ENCODE results near the gene TTC4. TPM values are rescaled to one million over a fixed set of nuclear protein-coding genes. Genes with fewer than 3 reads are reported as not detected.
A peak's percentile ranks its signal among the peaks of the same experiment; 100 is the strongest.
"Not testable (repeated sequence)": the region's sequence is repeated elsewhere in the genome, so short reads cannot be mapped to it uniquely, and the experiment has no call there.

Gene TTC4
- total RNA-seq, 1 donor from 2014 or later = 23.9 TPM

GRCh38 chr1:54745864-54746263 lies 30.2 kb downstream of the TTC4 start:
- no peak for DNase-seq (ENCODE audit: extremely low read depth, low read depth, low spot score)

GRCh38 chr1:54748094-54748835 lies 32.6 kb downstream of the TTC4 start:
- no peak for DNase-seq (ENCODE audit: extremely low read depth, low read depth, low spot score)

DNA sequence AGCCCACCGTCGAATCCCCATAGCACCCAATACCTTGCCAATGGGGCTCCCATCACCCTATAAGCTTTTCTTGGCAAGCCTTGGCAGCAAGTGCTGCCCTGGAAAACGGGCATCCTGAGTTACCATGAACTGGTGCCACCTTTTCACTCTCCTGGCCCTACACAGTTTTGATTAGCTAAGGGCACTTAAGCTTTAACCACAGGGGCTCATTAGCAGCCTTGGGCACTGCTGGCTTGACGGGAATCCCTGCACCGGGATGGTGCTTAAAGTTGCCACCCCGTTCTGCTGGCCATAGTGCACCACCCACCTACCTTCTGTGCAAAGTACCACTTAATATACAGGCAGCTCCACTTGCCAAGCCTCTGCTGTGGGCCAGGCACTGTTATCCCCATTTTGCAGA lies 34.9 kb downstream of the TTC4 start:
- no peak for DNase-seq (ENCODE audit: extremely low read depth, low read depth, low spot score)

- no peak for DNase-seq (ENCODE audit: extremely low read depth, low read depth, low spot score)
Observed at GRCh38 chr1:54751426-54751825, 35.8 kb downstream of the TTC4 start.

DNA sequence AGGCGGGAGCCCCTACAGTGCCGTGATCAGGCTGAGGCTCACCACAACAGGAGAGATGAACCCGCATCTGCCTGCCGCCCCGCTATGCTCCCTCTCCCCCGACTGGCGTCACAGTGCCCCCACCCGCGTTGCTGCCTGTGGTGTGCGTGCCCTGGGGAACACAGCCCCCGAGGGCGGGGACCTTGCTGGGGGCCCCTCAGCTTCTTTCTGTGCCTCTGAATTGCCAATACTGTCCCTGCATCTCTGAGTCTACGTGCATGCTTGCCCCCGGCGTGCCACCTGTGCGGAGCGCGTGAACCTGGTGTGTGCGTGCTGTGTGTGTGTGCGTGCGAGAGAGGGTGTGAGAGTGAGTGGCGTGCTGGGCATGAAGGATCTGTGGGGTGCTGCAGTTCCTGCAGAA lies 38.4 kb downstream of the TTC4 start:
- DNase-seq (ENCODE audit: extremely low read depth, low read depth, low spot score) = no peak

DNA sequence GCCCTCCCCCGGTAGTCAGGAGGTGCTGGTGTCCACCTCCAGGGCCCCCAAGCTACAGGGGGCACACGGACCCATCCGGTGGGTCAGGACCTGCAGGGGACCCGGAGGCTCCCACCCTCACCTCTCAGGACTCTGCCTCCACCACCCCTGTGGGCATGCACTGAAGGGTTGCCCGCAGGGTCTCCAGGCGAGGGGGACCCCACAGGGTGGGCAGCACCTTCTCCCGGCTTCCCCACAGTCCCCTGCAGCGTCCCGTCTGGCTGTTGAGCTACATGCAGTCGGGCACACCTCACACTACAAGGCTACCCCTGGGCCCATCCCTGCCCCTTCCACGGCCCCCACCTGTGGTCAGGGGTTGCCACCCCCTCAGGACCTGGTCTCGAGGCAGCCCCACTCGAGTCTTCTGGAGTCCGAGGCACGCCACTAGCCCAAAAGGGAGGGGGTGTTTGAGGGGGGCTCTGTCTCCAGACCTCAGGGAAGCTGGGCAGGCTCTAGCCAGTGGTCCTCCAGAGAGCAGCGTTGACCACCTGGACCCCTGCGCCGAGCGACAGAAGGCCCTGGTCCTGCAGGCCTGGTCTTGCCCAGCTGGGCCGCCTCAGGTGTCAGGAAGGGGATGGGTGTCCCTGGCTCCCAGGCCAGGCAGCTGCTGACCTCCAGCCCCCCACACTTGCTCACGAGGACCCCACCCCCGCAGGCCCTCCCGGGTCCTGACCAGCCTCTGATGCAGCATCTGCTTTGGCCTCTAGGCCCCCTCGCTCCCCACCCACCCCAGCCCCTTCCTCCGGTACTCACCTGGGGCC lies 39.0 kb downstream of the TTC4 start:
- DNase-seq (ENCODE audit: extremely low read depth, low read depth, low spot score) = no peak

- no peak for DNase-seq (ENCODE audit: extremely low read depth, low read depth, low spot score)
Observed at GRCh38 chr1:54757833-54758232, 42.2 kb downstream of the TTC4 start.

DNA sequence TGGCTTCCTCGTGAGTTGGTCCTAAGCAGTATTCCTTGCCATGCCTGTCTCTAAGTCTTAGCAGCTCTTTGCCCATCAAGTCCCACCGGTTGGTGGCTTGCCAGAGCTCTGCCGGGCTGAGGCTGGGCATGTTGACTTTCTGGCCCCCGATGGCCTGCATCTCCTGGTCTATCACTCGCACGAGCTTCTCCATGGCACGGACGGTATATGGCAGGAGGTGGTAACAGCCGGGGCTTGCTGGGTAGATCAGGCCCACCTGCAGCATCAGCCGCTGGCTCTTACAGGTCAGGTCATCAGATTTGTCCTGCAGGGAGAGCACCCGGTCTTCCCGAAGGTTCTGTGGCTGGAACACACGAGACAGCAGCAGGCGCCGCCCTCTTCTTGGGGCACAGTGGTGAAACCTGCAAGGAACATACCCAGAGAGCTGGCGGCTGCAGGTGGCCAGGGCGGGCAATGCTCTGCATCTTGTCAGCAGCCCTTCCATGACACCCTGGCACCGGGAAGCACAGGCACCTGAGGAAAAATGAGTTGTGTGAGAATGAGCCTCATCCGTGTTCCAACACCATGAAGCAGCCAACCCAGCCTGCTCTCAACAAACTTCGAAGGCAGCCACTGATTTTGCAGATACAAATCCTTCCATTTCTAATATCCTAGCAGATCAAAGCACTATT lies 43.2 kb downstream of the TTC4 start:
- no peak for DNase-seq (ENCODE audit: extremely low read depth, low read depth, low spot score)

DNA sequence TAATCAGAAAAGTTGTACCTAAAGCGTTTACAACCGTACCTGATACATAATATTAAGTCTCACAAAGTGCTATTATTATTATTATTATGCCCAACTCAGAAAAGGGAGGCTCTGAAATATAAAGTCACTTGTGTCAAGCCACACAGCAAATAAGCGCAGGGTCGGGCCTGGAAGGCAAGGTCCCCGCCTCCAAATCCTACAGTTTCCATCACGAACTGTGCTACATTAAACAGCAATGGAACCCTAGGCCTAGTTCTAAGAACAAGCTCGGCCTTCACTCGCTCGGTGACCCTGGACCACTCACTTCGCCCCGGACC lies 48.1 kb downstream of the TTC4 start:
- no peak for DNase-seq (ENCODE audit: extremely low read depth, low read depth, low spot score)

DNA sequence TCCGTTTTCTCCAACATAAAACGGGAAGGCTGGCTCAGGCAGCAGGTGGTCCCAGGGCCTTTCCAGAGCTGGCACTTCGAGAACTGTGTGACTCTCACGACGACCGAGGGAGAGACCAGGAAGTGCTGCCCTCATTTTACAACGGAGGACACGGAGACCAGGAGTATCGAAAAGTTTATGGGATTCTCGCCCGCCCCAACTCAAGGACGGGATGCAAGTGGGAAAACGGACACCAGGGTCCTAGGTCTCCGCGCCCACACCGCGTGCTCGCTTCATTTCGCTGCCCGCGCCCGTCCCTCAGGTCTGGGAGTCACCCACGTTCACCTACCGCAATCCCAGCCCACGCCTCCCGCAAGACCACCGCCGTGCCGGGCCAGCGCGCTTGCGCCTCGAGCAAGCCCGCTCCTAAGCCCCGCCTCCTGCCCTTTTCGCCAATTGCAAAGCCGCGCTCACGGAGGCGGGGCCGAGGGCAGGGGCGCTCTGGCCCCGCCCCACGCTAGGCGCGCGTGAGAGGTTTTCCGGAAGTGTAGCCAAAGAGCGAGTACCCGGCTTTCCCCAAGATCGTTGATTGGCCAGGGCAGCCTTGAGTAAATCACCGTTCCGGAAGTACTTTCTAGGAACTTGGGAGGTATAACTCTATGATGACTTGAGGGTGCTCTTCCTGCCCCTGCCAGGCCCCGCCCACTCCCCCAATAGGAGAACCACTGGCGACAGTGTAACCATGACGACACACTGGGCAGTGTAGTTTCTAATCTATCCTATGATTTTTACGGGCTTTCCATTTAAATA lies 48.7 kb downstream of the TTC4 start, which contains the start of gene PARS2:
Gene PARS2, minus strand, starts transcription at position 391 of the 789 bp plus-strand sequence. CDS start 5,362 bp downstream, outside the sequence.
- DNase-seq (ENCODE audit: extremely low read depth, low read depth, low spot score) = peak; percentile 98

GRCh38 chr1:54764922-54765561 lies 49.4 kb downstream of the TTC4 start:
- no peak for DNase-seq (ENCODE audit: extremely low read depth, low read depth, low spot score)

DNA sequence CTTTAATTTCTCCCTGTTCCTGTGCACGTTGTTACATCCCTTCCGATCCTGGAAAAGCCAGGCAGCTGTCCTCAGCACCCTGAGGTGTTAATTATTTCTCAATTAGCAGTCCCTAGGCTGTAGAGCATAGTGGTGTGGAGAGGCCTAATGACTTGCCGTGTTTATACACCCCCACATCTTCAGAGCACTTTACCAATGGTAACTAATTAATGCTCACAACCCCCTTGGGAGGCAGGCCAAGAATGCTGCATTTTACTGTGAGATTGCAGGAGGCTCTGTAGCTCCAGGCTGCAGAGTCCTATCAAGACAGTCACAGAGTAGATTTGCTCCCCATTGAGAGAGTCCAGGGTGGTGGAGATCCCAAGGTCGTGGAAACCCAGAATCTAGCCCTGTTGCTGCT lies 51.1 kb downstream of the TTC4 start:
- DNase-seq (ENCODE audit: extremely low read depth, low read depth, low spot score) = no peak

- DNase-seq (ENCODE audit: extremely low read depth, low read depth, low spot score) = no peak
Observed at GRCh38 chr1:54767526-54767925, 51.9 kb downstream of the TTC4 start.

- no peak for DNase-seq (ENCODE audit: extremely low read depth, low read depth, low spot score)
Observed at GRCh38 chr1:54768093-54768492, 52.4 kb downstream of the TTC4 start.

- no peak for DNase-seq (ENCODE audit: extremely low read depth, low read depth, low spot score)
Observed at GRCh38 chr1:54772951-54773350, 57.3 kb downstream of the TTC4 start.

GRCh38 chr1:54774820-54775498 lies 59.3 kb downstream of the TTC4 start:
- DNase-seq (ENCODE audit: extremely low read depth, low read depth, low spot score) = no peak

DNA sequence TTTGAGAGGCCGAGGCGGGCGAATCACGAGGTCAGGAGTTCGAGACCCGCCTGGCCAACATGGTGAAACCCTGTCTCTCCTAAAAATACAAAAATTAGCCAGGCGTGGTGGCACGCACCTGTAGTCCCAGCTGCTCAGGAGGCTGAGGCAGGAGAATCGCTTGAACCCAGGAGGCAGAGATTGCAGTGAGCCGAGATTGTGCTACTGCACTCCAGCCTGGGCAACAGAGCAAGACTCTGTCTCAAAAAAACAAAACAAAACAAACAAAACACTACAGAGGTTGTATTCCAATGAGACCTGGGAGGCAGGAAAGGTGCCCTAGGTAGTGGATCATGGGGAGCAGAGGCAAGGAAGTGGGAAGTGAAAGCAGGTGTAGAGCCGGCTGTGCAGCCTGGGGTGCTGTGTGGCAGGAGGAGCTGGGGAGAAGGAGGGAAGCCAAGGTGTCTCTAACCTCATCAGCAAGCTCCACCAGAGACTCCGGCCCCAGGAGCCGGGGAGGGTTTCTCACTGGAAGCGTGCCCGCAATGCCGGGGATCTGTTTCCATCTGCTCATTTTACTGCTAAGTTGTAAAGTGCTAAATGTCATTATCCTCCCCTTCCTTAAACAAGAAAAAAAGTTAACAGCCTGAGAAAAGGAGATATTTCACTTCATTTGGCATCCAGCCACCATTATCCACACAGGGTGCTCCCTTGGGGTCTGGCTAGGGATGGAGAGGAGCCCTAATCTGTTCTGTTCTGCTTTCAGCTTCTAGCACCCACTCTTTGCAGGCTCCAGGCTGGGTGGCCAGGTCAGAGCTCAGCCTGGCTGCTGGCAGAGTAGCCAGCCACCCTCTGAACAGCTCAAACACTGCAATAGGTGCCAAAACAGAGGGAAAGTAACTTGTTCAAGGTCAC lies 60.4 kb downstream of the TTC4 start:
- not testable (repeated sequence) for DNase-seq (ENCODE audit: extremely low read depth, low read depth, low spot score)

GRCh38 chr1:54777011-54777410 lies 61.4 kb downstream of the TTC4 start:
- no peak for DNase-seq (ENCODE audit: extremely low read depth, low read depth, low spot score)

- DNase-seq (ENCODE audit: extremely low read depth, low read depth, low spot score) = no peak
Observed at GRCh38 chr1:54777431-54777830, 61.8 kb downstream of the TTC4 start.

Measured in glomerular endothelial cell (primary cell).